WTC11 (cell line): ENCODE results near the gene SPHK2. TPM values are rescaled to one million over a fixed set of nuclear protein-coding genes. Genes with fewer than 3 reads are reported as not detected.

Experiments used
- ATF1 ChIP-seq: sonication (generic); formaldehyde crosslinking; IDR thresholded peaks from 2 replicates; pipeline ENCODE4 v1.8.1; 2023; ENCODE audit warnings: mild to moderate bottlenecking, moderate library complexity, missing genetic modification reagents
- ETV6 ChIP-seq: sonication (generic); formaldehyde crosslinking; IDR thresholded peaks from 2 replicates; pipeline ENCODE4 v1.8.1; 2022; ENCODE audit warnings: mild to moderate bottlenecking, missing genetic modification reagents
- FOXK1 ChIP-seq: sonication (generic); formaldehyde crosslinking; IDR thresholded peaks from 2 replicates; pipeline ENCODE4 v1.8.0; 2022; ENCODE audit warnings: mild to moderate bottlenecking, moderate library complexity, missing genetic modification reagents
- GABPB1 ChIP-seq: sonication (generic); formaldehyde crosslinking; IDR thresholded peaks from 2 replicates; pipeline ENCODE4 v1.8.1; 2023; ENCODE audit warnings: mild to moderate bottlenecking, missing genetic modification reagents
- GTF2I ChIP-seq: fragments of 250-450 bp; sonication (Bioruptor Pico); conservative IDR thresholded peaks from 2 replicates; pipeline ENCODE4 v1.4.0; 2021; ENCODE audit warnings: mild to moderate bottlenecking
- HMGA2 ChIP-seq: fragments of 250-450 bp; sonication (Bioruptor Pico); IDR thresholded peaks from 2 replicates; pipeline ENCODE4 v1.4.0; 2021; ENCODE audit warnings: mild to moderate bottlenecking, moderate library complexity
- TEAD1 ChIP-seq: sonication (generic); formaldehyde crosslinking; IDR thresholded peaks from 2 replicates; pipeline ENCODE4 v1.8.0; 2022; ENCODE audit warnings: mild to moderate bottlenecking, missing genetic modification reagents
- ZBTB21 ChIP-seq: sonication (generic); formaldehyde crosslinking; IDR thresholded peaks from 2 replicates; pipeline ENCODE4 v1.8.1; 2023; ENCODE audit warnings: mild to moderate bottlenecking, missing genetic modification reagents, borderline replicate concordance
- ZNF396 ChIP-seq: fragments of 250-450 bp; sonication (Bioruptor Pico); IDR thresholded peaks from 2 replicates; pipeline ENCODE4 v1.8.0; 2021; ENCODE audit warnings: mild to moderate bottlenecking, moderate library complexity, borderline replicate concordance
- total RNA-seq: library from RNA; stranded (reverse); gene quantifications from 3 replicates; pipeline ENCODE4 v1.2.3, GENCODE V29; 2021
- TF ChIP-seq, protein P1 (sequence below): fragments of 250-450 bp; sonication (Bioruptor Pico); IDR thresholded peaks from 2 replicates; pipeline ENCODE4 v1.9.0; 2021; ENCODE audit warnings: mild to moderate bottlenecking, borderline replicate concordance
- TF ChIP-seq, protein P2 (sequence below): sonication (generic); formaldehyde crosslinking; IDR thresholded peaks from 2 replicates; pipeline ENCODE4 v1.8.1; 2022; ENCODE audit warnings: missing genetic modification reagents, borderline replicate concordance
- TF ChIP-seq, protein P3 (sequence below): sonication (generic); formaldehyde crosslinking; IDR thresholded peaks from 2 replicates; pipeline ENCODE4 v1.8.0; 2023; ENCODE audit warnings: missing genetic modification reagents
- TF ChIP-seq, protein P4 (sequence below): sonication (generic); formaldehyde crosslinking; IDR thresholded peaks from 2 replicates; pipeline ENCODE4 v1.8.1; 2023; ENCODE audit warnings: mild to moderate bottlenecking, missing genetic modification reagents, moderate library complexity
- TF ChIP-seq, protein P5 (sequence below): sonication (generic); formaldehyde crosslinking; IDR thresholded peaks from 2 replicates; pipeline ENCODE4 v1.8.1; 2023; ENCODE audit warnings: mild to moderate bottlenecking, missing genetic modification reagents, moderate library complexity
- TF ChIP-seq, protein P6 (sequence below): sonication (generic); formaldehyde crosslinking; IDR thresholded peaks from 2 replicates; pipeline ENCODE4 v1.8.0; 2023; ENCODE audit warnings: mild to moderate bottlenecking, missing genetic modification reagents

Gene SPHK2
- total RNA-seq, 1 experiment from 2014 or later, result 64.6 TPM

DNA sequence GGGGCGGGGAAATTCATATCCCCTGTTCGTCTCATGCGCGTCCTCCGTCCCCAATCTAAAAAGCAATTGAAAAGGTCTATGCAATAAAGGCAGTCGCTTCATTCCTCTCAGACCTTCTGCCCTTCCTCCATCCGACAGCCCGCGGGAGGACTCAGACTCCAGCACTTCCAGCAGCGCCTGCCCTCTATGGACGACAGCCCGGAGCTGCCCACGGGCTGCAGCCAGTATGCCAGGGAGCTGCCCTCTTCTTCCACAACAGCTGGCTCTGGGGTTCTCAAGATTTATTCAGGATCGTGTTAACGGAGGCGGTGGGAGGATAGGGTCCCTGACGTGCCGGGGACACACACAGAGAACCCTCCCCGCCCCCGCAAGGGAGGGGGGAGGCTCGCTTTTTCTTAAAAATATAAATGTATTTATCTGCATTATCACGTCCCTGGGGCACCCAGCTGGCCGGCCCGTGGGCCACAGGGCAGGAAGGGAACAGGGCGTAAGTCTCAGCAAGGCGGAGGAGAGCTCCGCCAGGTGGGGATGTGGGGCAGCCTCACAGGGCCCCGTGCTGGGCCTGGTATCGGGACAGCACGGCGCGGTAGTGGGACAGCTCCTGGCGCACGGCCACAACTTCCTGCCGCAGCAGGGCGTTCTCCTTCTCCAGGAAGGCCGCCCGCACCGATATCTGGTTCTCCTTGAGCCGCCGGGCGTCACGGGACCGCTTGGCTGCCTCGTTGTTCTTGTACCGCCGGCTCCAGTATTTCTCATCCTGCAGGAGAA, 11.2 kb downstream of the SPHK2 start (continued):
- TF ChIP-seq, protein P1, sequence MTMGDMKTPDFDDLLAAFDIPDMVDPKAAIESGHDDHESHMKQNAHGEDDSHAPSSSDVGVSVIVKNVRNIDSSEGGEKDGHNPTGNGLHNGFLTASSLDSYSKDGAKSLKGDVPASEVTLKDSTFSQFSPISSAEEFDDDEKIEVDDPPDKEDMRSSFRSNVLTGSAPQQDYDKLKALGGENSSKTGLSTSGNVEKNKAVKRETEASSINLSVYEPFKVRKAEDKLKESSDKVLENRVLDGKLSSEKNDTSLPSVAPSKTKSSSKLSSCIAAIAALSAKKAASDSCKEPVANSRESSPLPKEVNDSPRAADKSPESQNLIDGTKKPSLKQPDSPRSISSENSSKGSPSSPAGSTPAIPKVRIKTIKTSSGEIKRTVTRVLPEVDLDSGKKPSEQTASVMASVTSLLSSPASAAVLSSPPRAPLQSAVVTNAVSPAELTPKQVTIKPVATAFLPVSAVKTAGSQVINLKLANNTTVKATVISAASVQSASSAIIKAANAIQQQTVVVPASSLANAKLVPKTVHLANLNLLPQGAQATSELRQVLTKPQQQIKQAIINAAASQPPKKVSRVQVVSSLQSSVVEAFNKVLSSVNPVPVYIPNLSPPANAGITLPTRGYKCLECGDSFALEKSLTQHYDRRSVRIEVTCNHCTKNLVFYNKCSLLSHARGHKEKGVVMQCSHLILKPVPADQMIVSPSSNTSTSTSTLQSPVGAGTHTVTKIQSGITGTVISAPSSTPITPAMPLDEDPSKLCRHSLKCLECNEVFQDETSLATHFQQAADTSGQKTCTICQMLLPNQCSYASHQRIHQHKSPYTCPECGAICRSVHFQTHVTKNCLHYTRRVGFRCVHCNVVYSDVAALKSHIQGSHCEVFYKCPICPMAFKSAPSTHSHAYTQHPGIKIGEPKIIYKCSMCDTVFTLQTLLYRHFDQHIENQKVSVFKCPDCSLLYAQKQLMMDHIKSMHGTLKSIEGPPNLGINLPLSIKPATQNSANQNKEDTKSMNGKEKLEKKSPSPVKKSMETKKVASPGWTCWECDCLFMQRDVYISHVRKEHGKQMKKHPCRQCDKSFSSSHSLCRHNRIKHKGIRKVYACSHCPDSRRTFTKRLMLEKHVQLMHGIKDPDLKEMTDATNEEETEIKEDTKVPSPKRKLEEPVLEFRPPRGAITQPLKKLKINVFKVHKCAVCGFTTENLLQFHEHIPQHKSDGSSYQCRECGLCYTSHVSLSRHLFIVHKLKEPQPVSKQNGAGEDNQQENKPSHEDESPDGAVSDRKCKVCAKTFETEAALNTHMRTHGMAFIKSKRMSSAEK (CRISPR knock-in tag), result no peak; the same call in 1 of the 2 replicates
- TF ChIP-seq FOXK1 (CRISPR knock-in tag), result no peak
- TF ChIP-seq ZNF396, result no peak
- no peak for TF ChIP-seq GTF2I (CRISPR knock-in tag)
- no peak for TF ChIP-seq ETV6 (CRISPR knock-in tag)
- TF ChIP-seq GABPB1, result no peak
- TF ChIP-seq, protein P2, sequence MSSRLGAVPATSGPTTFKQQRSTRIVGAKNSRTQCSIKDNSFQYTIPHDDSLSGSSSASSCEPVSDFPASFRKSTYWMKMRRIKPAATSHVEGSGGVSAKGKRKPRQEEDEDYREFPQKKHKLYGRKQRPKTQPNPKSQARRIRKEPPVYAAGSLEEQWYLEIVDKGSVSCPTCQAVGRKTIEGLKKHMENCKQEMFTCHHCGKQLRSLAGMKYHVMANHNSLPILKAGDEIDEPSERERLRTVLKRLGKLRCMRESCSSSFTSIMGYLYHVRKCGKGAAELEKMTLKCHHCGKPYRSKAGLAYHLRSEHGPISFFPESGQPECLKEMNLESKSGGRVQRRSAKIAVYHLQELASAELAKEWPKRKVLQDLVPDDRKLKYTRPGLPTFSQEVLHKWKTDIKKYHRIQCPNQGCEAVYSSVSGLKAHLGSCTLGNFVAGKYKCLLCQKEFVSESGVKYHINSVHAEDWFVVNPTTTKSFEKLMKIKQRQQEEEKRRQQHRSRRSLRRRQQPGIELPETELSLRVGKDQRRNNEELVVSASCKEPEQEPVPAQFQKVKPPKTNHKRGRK (CRISPR knock-in tag), result no peak
- no peak for TF ChIP-seq TEAD1
- TF ChIP-seq, protein P3, sequence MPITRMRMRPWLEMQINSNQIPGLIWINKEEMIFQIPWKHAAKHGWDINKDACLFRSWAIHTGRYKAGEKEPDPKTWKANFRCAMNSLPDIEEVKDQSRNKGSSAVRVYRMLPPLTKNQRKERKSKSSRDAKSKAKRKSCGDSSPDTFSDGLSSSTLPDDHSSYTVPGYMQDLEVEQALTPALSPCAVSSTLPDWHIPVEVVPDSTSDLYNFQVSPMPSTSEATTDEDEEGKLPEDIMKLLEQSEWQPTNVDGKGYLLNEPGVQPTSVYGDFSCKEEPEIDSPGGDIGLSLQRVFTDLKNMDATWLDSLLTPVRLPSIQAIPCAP (CRISPR knock-in tag), result no peak
- TF ChIP-seq, protein P4, sequence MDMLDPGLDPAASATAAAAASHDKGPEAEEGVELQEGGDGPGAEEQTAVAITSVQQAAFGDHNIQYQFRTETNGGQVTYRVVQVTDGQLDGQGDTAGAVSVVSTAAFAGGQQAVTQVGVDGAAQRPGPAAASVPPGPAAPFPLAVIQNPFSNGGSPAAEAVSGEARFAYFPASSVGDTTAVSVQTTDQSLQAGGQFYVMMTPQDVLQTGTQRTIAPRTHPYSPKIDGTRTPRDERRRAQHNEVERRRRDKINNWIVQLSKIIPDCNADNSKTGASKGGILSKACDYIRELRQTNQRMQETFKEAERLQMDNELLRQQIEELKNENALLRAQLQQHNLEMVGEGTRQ (CRISPR knock-in tag), result peak; percentile 39; the same call in 1 of the 2 replicates
- TF ChIP-seq, protein P5, sequence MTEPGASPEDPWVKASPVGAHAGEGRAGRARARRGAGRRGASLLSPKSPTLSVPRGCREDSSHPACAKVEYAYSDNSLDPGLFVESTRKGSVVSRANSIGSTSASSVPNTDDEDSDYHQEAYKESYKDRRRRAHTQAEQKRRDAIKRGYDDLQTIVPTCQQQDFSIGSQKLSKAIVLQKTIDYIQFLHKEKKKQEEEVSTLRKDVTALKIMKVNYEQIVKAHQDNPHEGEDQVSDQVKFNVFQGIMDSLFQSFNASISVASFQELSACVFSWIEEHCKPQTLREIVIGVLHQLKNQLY, result no peak
- no peak for TF ChIP-seq ATF1
- no peak for TF ChIP-seq ZBTB21 (CRISPR knock-in tag)
- TF ChIP-seq, protein P6, sequence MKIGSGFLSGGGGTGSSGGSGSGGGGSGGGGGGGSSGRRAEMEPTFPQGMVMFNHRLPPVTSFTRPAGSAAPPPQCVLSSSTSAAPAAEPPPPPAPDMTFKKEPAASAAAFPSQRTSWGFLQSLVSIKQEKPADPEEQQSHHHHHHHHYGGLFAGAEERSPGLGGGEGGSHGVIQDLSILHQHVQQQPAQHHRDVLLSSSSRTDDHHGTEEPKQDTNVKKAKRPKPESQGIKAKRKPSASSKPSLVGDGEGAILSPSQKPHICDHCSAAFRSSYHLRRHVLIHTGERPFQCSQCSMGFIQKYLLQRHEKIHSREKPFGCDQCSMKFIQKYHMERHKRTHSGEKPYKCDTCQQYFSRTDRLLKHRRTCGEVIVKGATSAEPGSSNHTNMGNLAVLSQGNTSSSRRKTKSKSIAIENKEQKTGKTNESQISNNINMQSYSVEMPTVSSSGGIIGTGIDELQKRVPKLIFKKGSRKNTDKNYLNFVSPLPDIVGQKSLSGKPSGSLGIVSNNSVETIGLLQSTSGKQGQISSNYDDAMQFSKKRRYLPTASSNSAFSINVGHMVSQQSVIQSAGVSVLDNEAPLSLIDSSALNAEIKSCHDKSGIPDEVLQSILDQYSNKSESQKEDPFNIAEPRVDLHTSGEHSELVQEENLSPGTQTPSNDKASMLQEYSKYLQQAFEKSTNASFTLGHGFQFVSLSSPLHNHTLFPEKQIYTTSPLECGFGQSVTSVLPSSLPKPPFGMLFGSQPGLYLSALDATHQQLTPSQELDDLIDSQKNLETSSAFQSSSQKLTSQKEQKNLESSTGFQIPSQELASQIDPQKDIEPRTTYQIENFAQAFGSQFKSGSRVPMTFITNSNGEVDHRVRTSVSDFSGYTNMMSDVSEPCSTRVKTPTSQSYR (CRISPR knock-in tag), result no peak; the same call in 1 of the 2 replicates
- no peak for TF ChIP-seq HMGA2 (CRISPR knock-in tag)
